GM21360 (cell line): ENCODE data around the gene VGLL1.

Experiments
- ATAC-seq: cut with Tn5 transposase; IDR thresholded peaks from one replicate; pipeline ENCODE4 v1.9.1; 2021; ENCODE audit warnings: mild to moderate bottlenecking, moderate library complexity; ENCODE audit not compliant: unreplicated experiment

Gene VGLL1

DNA sequence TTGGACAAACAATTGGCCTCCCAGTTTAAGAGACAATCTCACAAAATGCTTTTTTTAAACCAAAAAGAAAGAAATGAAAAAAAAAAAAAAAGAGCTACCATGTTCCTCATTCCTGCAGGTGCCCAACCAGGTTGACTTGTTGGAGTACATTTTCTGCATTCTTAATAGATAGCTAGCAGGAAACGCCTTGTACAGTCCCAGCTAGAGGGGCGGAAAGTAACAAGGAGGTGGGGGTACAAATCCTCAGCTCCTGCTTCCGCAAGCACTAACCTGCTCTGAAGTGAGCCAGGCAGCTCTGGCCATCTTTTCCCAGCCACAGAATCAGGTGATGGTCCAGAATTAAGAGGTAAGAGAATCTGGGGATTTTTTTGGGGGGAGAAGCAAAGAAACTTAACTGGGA, at the start of gene VGLL1:
TSS of gene VGLL1 (plus strand) at position 265 of the 400 bp plus-strand sequence. CDS start 3,806 bp downstream, outside the sequence.
- no peak for ATAC-seq

DNA sequence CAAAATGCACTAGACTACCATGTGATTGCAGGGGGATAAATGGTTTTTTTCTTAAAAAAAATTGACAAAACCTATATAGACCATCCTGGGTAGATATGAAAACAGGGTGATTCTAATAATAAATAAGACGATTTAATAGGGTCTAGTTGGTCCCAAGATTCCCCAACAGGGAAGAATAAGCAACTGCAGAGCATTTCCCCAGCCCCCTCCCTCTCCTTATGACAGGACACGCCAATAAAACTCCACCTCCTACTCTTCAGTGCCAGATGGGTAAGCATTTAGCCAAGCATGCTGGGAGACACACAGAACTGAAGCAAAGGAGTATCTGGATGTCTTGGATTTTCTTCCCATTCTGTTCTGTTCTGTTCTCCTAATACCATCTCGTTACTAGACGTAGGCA, 44.4 kb upstream of the VGLL1 start, which contains the start of gene BRS3:
TSS of gene BRS3 (plus strand) at position 301 of the 400 bp plus-strand sequence. CDS start 168 bp downstream, outside the sequence.
- no peak for ATAC-seq

DNA sequence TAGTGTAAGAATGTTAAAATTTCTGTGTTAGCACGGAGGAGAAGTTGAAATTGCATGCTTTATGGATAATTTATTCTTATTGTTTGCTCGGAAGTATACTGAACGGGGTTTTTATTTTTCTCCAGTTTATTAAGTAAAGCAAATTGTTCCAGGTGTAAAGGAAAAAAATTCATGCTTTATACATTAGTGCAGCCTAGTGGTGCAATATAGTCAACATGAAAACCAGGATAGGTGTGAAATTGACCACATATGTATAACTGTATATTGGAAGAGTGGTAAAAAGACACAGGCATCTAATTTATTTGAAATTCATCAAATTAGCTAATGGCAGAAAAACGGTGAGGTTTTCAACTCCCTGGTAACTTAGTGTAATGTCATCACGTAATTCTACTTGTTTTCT, 43.3 kb upstream of the VGLL1 start:
- no peak for ATAC-seq

DNA sequence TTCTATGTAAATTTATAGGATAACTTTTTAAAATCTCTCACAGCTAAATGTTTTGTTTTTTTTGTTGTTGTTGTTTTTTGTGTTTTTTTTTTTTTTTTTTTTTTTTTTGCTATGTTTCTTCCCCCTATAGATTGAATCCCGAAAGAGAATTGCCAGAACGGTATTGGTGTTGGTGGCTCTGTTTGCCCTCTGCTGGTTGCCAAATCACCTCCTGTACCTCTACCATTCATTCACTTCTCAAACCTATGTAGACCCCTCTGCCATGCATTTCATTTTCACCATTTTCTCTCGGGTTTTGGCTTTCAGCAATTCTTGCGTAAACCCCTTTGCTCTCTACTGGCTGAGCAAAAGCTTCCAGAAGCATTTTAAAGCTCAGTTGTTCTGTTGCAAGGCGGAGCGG, 40.2 kb upstream of the VGLL1 start:
- no peak for ATAC-seq

GRCh38 chrX:136493011-136493410, 39.0 kb upstream of the VGLL1 start:
- ATAC-seq = no peak

GRCh38 chrX:136495043-136495442, 37.0 kb upstream of the VGLL1 start:
- ATAC-seq = no peak

- ATAC-seq = peak; percentile 1
Measured at GRCh38 chrX:136496186-136496763, 35.7 kb upstream of the VGLL1 start.

GRCh38 chrX:136496764-136497555, 35.1 kb upstream of the VGLL1 start:
- ATAC-seq = peak; percentile 74

DNA sequence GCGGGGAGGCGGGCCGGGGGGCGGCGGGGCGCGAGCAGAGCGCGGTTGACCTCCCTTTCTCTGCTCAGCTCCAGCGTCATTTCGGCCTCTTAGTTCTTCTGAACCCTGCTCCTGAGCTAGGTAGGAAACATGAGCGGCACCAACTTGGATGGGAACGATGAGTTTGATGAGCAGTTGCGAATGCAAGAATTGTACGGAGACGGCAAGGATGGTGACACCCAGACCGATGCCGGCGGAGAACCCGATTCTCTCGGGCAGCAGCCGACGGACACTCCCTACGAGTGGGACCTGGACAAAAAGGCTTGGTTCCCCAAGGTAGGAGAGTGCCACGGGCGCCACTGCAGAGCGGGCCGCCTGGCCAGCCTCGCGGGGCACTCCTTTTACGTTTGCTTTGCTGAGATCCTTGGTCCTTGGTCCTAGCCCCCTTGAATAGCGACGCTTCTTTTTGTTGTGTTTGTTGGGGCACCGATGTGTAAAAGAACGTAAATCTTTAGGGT, 34.4 kb upstream of the VGLL1 start, which contains the start of gene HTATSF1:
TSS of gene HTATSF1 (plus strand) at position 37 of the 497 bp plus-strand sequence. CDS start at position 130, 93 bp downstream.
- ATAC-seq = peak; percentile 21

DNA sequence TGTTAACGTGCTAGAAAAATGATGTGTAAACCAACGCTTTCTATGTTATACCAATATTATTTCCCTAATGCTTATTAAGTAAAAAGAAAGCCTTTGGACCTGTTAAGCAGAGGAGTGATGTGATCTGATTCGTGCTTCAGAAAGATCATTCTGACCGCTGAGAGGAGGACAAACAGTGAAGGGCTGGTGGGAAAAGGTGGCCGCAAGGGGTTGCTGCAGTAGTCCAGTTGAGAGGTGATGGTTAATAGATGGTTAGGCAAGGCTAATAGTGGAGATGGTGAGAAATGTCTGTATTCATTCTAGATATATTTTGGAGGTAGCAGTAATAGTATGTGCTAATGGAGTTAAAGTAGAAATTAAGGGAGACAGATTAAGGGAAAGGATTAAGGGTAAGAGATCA, 12.9 kb upstream of the VGLL1 start:
- no peak for ATAC-seq

DNA sequence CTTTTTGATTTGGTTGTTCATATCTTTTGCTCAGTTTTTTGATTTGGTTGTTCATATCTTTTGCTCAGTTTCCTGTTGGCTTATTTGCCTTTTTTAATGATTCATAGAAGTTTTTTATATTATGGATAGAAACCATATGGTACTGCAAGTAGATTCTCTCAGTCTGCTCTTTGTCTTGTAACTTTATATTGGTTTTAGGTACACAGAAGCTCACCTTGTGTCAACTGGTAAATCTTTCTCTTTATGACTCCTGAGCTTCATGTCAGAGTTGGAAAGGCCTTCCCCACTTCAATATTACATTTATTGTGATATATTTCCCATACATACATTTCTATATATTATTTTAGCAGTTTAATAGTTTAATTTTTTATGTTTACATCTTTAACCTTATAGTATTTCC, 8.2 kb upstream of the VGLL1 start:
- ATAC-seq = no peak

- ATAC-seq = no peak
Measured at GRCh38 chrX:136525738-136526606, 6.0 kb upstream of the VGLL1 start.

DNA sequence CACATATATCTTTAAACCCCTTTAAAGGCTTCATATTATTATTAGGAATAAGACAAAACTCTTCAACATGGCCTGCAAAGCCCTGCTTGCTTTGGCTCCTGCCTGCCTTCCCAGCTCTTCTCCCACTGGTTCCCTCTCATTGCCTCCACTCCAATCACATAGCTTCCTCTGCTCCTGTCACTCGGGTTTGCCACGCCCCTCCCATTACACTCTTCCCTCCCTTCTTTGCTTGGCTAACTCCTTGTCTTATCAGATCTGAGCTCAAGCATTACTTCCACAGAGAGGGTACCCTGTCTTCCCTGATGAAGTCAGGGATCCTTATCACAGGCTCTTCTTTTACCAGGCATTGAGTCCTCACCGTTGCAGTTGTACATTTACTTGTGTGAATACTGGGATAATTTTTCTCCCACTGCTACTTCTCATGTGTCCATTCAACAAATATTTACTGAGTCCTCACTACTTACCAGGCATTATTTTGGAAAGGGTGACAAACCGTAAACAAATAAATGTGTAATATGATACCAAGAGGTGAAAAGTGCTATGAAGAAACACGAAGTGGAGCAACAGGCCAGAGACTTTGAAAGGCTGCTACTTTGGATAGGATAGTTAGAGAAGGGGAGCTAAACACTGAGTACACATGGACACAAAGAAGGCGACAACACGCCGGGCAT, 3.2 kb upstream of the VGLL1 start:
- no peak for ATAC-seq

DNA sequence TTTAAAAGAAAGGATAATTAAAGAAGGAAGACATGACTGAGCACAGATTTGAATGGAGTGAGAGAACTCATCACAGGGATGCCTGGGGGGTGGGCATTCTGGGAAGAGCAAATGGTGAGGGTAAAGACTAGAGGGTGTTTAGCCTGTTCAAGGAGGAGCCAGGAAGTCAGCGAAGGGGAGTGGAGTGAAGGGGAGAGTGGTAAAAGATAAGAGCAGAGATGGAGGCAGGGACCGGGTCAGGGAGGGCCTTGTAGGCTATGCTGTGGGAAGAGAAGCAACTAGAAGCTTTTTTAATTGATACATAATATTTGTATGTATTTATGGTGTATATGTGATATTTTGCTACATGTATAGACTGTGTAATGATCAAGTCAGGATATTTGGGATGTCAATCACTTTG, 2.2 kb upstream of the VGLL1 start:
- ATAC-seq = no peak

- no peak for ATAC-seq
Measured at GRCh38 chrX:136534131-136534530, 2.1 kb downstream of the VGLL1 start.

DNA sequence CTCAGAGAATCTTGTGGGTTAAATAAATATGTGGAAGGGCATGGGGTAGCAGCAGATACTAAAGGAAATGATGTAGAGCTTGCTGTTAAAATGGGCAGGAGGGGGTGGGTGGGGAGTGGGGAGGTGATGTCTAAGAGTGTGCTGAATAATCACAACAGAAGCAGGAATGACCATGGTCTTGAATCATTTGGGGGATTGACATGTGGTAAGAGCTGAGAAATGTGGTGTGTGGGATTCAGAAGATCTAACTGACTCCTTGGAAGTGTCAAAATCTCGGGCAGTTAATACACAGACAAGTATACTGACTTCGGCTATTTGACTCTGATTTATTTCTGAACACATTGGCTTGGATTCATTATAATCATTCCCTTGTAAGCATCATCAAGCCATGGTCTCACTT, 6.8 kb downstream of the VGLL1 start:
- ATAC-seq = no peak

DNA sequence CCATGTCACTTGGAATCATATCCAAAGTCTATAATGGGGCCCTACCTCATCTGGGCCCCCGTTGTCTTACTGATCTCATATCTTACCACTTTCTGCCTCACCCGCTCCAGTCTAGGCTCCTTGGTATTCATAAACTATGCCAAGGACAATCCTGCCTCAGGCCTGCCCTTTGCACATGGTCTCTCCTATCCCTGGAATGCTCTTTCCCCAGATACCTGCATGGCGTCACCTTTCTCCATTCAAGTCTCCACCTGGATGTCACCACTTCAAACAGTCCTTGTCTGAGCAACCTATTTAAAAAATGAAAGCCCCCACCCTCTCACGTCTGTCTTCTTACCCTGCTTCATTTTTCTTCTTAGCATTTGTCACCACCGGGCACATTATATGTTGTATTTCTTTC, 8.2 kb downstream of the VGLL1 start:
- no peak for ATAC-seq

- no peak for ATAC-seq
Measured at GRCh38 chrX:136541294-136541693, 9.3 kb downstream of the VGLL1 start.

GRCh38 chrX:136542281-136542680, 10.3 kb downstream of the VGLL1 start:
- no peak for ATAC-seq

GRCh38 chrX:136546371-136546781, 14.4 kb downstream of the VGLL1 start:
- no peak for ATAC-seq

- no peak for ATAC-seq
Measured at GRCh38 chrX:136549226-136549625, 17.2 kb downstream of the VGLL1 start.
